ENCODE measurements around the gene SALL4. TPM values are rescaled to one million over a fixed set of nuclear protein-coding genes. Genes with fewer than 3 reads are reported as not detected.

SALL4 gene
- polyA plus RNA-seq, 1 of the 3 experiments (the other 2 are of a cell fraction): 0.82 TPM

DNA sequence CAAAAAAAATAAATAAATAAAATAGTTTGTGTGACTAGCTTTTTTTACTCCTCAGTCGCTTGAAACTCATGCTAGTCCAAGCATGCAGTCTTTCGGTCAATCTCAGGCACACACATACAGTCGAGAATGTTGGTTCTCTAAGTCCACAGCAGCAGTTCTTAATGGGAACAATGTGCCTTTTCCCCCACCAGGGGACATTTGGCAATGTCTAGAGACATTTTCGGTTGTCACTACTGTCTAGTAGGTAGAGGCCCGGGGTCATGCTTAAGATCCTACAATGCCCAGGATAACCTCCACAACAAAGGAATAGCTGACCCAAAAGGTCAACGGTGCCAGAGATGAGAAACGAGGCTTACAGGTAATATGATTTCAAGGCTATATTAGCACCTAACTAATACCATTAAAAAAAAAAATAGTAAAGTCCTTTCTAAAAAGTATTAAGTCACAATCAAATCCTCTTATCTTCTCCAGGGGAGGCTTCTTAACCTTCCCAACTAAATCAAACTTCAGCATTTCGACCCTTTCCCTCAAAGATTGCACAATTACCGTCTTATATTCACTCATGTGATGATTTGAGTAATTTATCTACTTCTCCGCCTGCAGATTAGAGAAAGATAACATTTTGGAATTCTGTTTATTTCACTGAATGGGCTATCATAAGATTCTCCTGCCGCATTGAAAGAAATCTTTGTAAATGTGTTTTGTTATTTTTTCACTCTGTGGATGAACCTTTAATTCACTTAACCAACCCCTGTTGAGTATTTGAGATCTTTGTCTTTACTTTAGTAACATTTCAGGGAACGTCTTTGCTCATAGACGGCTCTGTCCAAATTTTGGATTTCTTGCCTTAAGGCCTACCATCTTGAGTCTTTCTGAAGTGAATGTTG lies 8.1 kb upstream of the SALL4 start:
- Histone ChIP-seq H3K36me3 (replicated peaks in 1 of 2; ENCODE audit: control insufficient read depth in 1 of 2, insufficient read depth in 2 of 2, low read length in 1 of 2) (no peaks in the 10 kb centered on the region), H3K27me3 (ENCODE audit: insufficient read depth) (no peaks in the 10 kb centered on the region), H3K4me3 (ENCODE audit: low read depth in 2 of 2, low read length in 1 of 2) (no peak overlapping the region), H3K4me1 (ENCODE audit: control insufficient read depth in 1 of 2, insufficient read depth in 2 of 2, low read depth in 1 of 2, low read length in 1 of 2) (no peaks in the 10 kb centered on the region), H3K9ac (no peak overlapping the region), H3K4me2 (no peak overlapping the region), H3K9me3 (no peaks in the 10 kb centered on the region), H3K79me2 (ENCODE audit: insufficient read depth) (no peaks in the 10 kb centered on the region), H2AFZ (ENCODE audit: low read depth) (no peak overlapping the region), H3K27ac (ENCODE audit: low read depth in 2 of 2, low read length in 1 of 2) (no peak overlapping the region), H3F3A (replicated peaks; ENCODE audit: insufficient read depth) (no peaks in the 10 kb centered on the region), H4K20me1 (ENCODE audit: insufficient read depth) (no peaks in the 10 kb centered on the region), H3K9me2 (no peaks in the 10 kb centered on the region)
- ChIA-PET CTCF (interaction anchor here (0.8 to 1.0 kb wide), 2 partner anchors 10 kb away, joined by 4 read pairs; no protein-coding TSS in a partner anchor), POLR2A (no interaction called here)
- no peak for DNase-seq
- 91% methylated on average over 13 of the region's 13 CpGs for WGBS (ENCODE audit: low lambda C conversion rate)
- TF ChIP-seq TCF12 (IDR thresholded peaks at IDR 0.05): no peak
- TF ChIP-seq EP300 (IDR thresholded peaks at IDR 0.05; ENCODE audit: borderline replicate concordance in 1 of 2, low read depth in 1 of 2, low read length in 1 of 2): no peak
- no peak for TF ChIP-seq NRF1 (IDR thresholded peaks at IDR 0.05; ENCODE audit: low read depth, low read length)
- TF ChIP-seq ELF1 (IDR thresholded peaks at IDR 0.05): no peak
- no peak for TF ChIP-seq YY1 (IDR thresholded peaks at IDR 0.05; ENCODE audit: low read depth)
- TF ChIP-seq, protein P1, sequence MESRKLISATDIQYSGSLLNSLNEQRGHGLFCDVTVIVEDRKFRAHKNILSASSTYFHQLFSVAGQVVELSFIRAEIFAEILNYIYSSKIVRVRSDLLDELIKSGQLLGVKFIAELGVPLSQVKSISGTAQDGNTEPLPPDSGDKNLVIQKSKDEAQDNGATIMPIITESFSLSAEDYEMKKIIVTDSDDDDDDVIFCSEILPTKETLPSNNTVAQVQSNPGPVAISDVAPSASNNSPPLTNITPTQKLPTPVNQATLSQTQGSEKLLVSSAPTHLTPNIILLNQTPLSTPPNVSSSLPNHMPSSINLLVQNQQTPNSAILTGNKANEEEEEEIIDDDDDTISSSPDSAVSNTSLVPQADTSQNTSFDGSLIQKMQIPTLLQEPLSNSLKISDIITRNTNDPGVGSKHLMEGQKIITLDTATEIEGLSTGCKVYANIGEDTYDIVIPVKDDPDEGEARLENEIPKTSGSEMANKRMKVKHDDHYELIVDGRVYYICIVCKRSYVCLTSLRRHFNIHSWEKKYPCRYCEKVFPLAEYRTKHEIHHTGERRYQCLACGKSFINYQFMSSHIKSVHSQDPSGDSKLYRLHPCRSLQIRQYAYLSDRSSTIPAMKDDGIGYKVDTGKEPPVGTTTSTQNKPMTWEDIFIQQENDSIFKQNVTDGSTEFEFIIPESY (IDR thresholded peaks at IDR 0.05; ENCODE audit: borderline replicate concordance, low read depth): no peak
- TF ChIP-seq SMC3 (IDR thresholded peaks at IDR 0.05; ENCODE audit: low read depth, low read length): no peak
- TF ChIP-seq FOXJ3 (CRISPR knock-in tag; IDR thresholded peaks at IDR 0.05): no peak
- no peak; the same call in 1 of the 2 replicates for TF ChIP-seq CTCF (IDR thresholded peaks at IDR 0.05)
- no peak for TF ChIP-seq CHD2 (IDR thresholded peaks at IDR 0.05; ENCODE audit: low read length, partially characterized antibody)
- no peak for TF ChIP-seq GATA2 (CRISPR knock-in tag; IDR thresholded peaks at IDR 0.05)
- no peak for TF ChIP-seq USF2 (IDR thresholded peaks at IDR 0.05; ENCODE audit: borderline replicate concordance, low read depth, low read length)
- no peak for TF ChIP-seq TAF1 (IDR thresholded peaks at IDR 0.05; ENCODE audit: borderline replicate concordance, low read depth, low read length)
- TF ChIP-seq, protein P2, sequence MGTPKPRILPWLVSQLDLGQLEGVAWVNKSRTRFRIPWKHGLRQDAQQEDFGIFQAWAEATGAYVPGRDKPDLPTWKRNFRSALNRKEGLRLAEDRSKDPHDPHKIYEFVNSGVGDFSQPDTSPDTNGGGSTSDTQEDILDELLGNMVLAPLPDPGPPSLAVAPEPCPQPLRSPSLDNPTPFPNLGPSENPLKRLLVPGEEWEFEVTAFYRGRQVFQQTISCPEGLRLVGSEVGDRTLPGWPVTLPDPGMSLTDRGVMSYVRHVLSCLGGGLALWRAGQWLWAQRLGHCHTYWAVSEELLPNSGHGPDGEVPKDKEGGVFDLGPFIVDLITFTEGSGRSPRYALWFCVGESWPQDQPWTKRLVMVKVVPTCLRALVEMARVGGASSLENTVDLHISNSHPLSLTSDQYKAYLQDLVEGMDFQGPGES (IDR thresholded peaks at IDR 0.05; ENCODE audit: low read depth, low read length): no peak
- TF ChIP-seq EZH2phosphoT487 (IDR thresholded peaks at IDR 0.05; ENCODE audit: borderline replicate concordance, low read depth): no peak
- no peak for TF ChIP-seq POLR2AphosphoS5 (IDR thresholded peaks at IDR 0.05; ENCODE audit: low read depth, low read length)
- no peak for TF ChIP-seq RAD21 (IDR thresholded peaks at IDR 0.05; ENCODE audit: low read length)
